Epithelial cell of esophagus (primary cell): ENCODE results near the gene VPS33A.

Experiments used
- DNase-seq: peaks from one replicate; pipeline ENCODE4 v3.0.0; 2010; ENCODE audit warnings: low read depth
- H3K4me3 ChIP-seq: 2 replicates; pipeline ENCODE4 v1.5.1; 2011; ENCODE audit warnings: mild to moderate bottlenecking, low read length, control low read depth
- TF ChIP-seq, protein P1 (sequence below): IDR thresholded peaks from 2 replicates; pipeline ENCODE4 v1.5.1; 2011; ENCODE audit warnings: low read depth, mild to moderate bottlenecking, low read length, control low read depth, inconsistent platforms; ENCODE audit not compliant: insufficient read depth; ENCODE audit errors: missing control alignments

Gene VPS33A

GRCh38 chr12:122266230-122266901, at the start of gene VPS33A:
TSS of gene VPS33A (minus strand) at chr12:122266494. CDS start at chr12:122266408, 86 bp downstream.
- DNase-seq: peak; percentile 99
- H3K4me3 ChIP-seq: peak within 1 kb of the TSS; percentile 83
- TF ChIP-seq, protein P1, sequence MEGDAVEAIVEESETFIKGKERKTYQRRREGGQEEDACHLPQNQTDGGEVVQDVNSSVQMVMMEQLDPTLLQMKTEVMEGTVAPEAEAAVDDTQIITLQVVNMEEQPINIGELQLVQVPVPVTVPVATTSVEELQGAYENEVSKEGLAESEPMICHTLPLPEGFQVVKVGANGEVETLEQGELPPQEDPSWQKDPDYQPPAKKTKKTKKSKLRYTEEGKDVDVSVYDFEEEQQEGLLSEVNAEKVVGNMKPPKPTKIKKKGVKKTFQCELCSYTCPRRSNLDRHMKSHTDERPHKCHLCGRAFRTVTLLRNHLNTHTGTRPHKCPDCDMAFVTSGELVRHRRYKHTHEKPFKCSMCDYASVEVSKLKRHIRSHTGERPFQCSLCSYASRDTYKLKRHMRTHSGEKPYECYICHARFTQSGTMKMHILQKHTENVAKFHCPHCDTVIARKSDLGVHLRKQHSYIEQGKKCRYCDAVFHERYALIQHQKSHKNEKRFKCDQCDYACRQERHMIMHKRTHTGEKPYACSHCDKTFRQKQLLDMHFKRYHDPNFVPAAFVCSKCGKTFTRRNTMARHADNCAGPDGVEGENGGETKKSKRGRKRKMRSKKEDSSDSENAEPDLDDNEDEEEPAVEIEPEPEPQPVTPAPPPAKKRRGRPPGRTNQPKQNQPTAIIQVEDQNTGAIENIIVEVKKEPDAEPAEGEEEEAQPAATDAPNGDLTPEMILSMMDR: no peak

DNA sequence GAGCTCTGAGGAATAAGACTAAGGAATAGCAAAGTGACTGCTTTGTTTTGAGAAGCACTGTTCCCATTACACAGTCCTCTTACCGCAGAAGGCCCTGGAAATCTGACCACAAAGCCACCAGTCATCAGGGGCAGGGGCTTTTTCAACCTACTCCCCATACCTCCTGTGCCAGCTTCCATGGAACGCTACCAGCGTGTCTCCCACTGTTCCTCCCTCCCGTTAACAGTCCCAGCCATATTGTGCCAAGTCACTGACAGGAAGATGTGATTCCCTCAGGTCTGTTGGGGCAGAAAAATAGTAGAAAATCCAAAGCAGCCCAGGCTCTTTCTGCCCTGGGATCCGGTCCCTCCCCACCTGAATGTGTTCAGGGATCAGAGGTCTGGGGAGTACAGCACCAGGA, 46.6 kb upstream of the VPS33A start:
- no peak overlapping the region for H3K4me3 ChIP-seq
- no peak for DNase-seq
- TF ChIP-seq, protein P1: no peak

DNA sequence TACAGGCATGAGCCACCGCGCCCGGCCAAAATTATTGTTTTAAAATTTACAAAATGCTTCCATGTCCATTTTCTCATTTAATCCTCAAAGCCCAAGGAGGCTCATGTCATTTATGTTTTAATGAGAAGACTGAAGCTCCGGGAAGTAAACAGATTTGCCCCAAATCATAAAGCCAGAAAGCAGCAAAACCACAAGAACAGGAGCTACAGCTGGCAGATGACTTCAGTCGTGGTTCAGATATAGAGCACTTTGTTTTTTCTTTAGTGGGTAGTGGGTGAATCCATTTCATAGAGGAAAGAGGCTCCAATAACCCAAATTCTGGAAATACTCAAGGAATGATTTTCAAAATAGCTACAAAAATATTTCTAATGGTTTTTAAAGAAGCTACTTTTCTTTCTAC, 45.4 kb upstream of the VPS33A start:
- no peak overlapping the region for H3K4me3 ChIP-seq
- TF ChIP-seq, protein P1: no peak
- DNase-seq: no peak

GRCh38 chr12:122310626-122311333, 44.5 kb upstream of the VPS33A start:
- TF ChIP-seq, protein P1: no peak
- no peak for DNase-seq
- H3K4me3 ChIP-seq: no peak overlapping the region

DNA sequence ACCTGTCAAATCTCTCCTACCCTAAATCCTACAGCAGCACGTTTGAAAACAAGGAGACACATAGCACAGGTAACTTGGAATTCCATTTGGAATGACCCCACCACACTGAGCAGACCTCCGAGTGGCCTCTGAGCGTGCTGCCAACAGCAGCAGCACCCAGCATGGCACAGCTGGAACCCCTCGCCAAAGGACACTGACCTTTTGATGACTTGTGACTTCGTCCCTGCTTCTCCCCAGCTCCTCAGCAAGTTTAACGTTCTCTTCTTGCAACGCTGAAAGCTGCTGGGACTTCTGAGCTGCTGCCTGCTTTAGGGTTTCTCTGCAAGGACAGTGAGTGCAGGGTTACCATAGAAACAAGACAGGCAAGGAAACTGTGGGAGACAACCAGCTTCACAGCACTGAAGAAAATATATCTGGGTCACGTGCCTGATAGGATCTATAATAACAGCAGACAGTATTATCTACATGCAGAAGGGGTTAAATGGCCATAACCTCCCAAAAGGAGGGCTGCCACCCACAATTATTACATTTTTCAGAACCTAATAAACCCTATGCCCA, 43.3 kb upstream of the VPS33A start:
- DNase-seq: no peak
- TF ChIP-seq, protein P1: no peak
- no peak overlapping the region for H3K4me3 ChIP-seq

DNA sequence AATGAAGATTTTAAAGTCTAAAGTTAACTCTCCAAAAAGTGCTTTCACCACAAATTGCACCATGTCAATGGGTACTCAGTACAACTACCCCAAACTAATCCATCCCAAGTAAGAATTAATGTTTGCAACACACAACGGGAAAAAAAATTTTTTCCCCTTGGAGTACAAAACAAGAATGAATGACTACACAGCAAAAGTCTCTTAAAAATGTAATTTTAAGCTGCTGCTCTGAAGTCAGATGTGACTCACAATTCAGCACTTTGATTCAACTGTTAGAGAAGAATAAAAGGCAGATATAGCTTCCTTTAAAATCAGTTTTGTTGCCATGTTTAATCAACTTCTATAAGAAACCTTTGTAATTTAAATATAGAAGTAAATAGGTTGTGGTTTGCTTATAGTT, 42.5 kb upstream of the VPS33A start:
- TF ChIP-seq, protein P1: no peak
- H3K4me3 ChIP-seq: no peak overlapping the region
- DNase-seq: no peak
